ENCODE data around the gene BCCIP. TPM values are rescaled to one million over a fixed set of nuclear protein-coding genes. Genes with fewer than 3 reads are reported as not detected.
A peak's percentile ranks its signal among the peaks of the same experiment; 100 is the strongest.

Gene BCCIP
- total RNA-seq, 1 donor from 2014 or later: 81.5 TPM

DNA sequence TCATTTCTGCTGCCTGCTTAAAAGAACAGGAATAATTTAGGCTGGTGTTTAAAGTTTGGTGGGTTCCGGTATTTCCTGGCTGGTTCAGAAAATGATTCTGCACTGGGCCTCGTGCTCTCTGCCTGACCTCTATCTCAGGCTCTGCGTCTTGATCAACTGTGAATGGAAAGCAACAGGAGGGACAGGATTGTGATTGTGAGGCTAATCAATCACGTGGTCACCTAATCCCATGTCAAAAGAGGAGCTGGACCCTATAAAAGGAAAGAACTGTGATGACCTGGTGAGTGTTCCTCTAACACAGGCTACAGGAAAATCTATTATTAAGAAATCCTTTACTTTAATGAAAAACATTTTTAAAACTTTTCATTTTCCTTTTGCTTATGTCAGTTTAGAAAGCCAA lies 57.8 kb downstream of the BCCIP start, which contains the start of gene DHX32:
Gene DHX32 (minus strand): TSS at position 101 of the 400 bp plus-strand sequence. CDS start 468 bp downstream, outside the sequence.
- Mint-ChIP-seq H3K36me3 (peaks cover 27% of the 10 kb centered on the region), H3K4me3 (peak within 1 kb of the TSS; percentile 62)

DNA sequence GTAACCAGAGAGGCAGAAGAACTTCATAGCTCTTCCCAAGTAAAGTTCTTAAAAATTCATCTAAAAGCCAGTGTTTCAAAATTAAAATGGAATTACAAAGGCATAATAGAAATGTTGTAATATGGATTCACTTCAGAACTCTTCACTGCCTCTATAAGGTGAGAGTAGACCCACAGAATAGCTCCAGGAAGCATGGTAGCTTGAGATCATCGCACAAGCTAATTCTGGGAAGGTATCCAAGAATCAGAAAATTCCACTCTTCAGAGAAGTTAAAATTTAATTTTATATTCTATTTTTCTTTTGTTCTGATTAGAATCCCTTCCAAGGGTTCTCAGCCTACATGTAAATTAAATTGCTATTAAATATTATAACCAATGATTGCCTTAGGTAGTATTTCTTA lies 59.2 kb downstream of the BCCIP start:
- Mint-ChIP-seq H3K4me3 (no peak overlapping the region), H3K9me3 (no peaks in the 10 kb centered on the region), H3K27ac (no peak overlapping the region), H3K27me3 (no peaks in the 10 kb centered on the region), H3K4me1 (ENCODE audit: unreplicated experiment) (peaks cover 22% of the 10 kb centered on the region), H3K36me3 (peaks cover 23% of the 10 kb centered on the region)
- DNase-seq (ENCODE audit: extremely low spot score, unreplicated experiment): no peak
- TF ChIP-seq CTCF (conservative IDR thresholded peaks at IDR 0.05): no peak

More for the DNA sequence above, 57.8 kb downstream of the BCCIP start, which contains the start of gene DHX32:
- no peak for DNase-seq (ENCODE audit: extremely low spot score, unreplicated experiment)
- no peak for TF ChIP-seq CTCF (conservative IDR thresholded peaks at IDR 0.05)
- Mint-ChIP-seq H3K27ac (peak within 1 kb of the TSS; percentile 19), H3K27me3 (no peaks in the 10 kb centered on the region), H3K9me3 (no peaks in the 10 kb centered on the region), H3K4me1 (ENCODE audit: unreplicated experiment) (peaks cover 22% of the 10 kb centered on the region)

DNA sequence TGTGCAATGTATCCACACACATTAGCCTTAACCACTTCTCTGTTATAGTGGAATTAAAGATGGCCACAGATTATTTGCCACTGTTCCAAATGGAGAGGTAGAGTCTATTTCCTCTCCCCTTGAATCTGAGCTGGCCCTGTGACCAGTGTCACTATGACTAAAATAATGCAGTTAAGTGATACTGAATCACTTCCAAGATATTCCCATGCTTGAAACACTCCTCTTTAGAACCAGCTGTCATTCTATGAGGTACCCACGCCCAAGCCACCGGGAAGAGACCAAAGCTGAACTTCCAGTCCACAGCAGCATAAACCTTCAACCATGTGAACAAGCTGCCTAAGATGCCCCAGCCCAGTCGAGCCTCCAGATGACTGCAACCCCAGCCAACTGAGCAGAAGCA lies 59.9 kb downstream of the BCCIP start:
- TF ChIP-seq CTCF (conservative IDR thresholded peaks at IDR 0.05): no peak
- no peak overlapping the region for H3K27ac Mint-ChIP-seq
- DNase-seq (ENCODE audit: extremely low spot score, unreplicated experiment): no peak
- H3K9me3 Mint-ChIP-seq: no peaks in the 10 kb centered on the region
- H3K4me1 Mint-ChIP-seq (ENCODE audit: unreplicated experiment): peaks cover 22% of the 10 kb centered on the region
- no peak overlapping the region for H3K4me3 Mint-ChIP-seq
- H3K27me3 Mint-ChIP-seq: no peaks in the 10 kb centered on the region
- peaks cover 17% of the 10 kb centered on the region for H3K36me3 Mint-ChIP-seq

Small RNA genes lying within 50 kb of the gene (microRNA-seq; reads per million reads assigned to microRNA genes)
- gene MIR4484: not detected

Other genes starting within 250 kb of the BCCIP start
- gene TEX36, start 140.4 kb upstream of the BCCIP start, total RNA-seq (ENCODE audit: low replicate concordance): not detected in 2 replicates
- 27.7 and 35.4 TPM in 2 replicates for gene EDRF1, start 103.8 kb upstream of the BCCIP start, total RNA-seq (ENCODE audit: low replicate concordance)
- gene MMP21, start 47.7 kb upstream of the BCCIP start, total RNA-seq (ENCODE audit: low replicate concordance): 0.31 TPM in 1 of 2 replicates, not detected in the other
- gene UROS, start 288 bp upstream of the BCCIP start, total RNA-seq (ENCODE audit: low replicate concordance): 42.0 and 52.5 TPM in 2 replicates
- gene DHX32, start 57.7 kb downstream of the BCCIP start, total RNA-seq (ENCODE audit: low replicate concordance): 33.2 and 46.4 TPM in 2 replicates
- 9.5 and 11.8 TPM in 2 replicates for gene FANK1, start 73.0 kb downstream of the BCCIP start, total RNA-seq (ENCODE audit: low replicate concordance)

Measured in type B pancreatic cell (in vitro differentiated cells).